Fibroblast of mammary gland (primary cell): Measurements from ENCODE around the gene GPATCH3.

Experiments used
- DNase-seq: peaks from one replicate; pipeline ENCODE4 v3.0.0-alpha.2; 2010; ENCODE audit warnings: low read depth
- H3K4me3 ChIP-seq: 2 replicates; pipeline ENCODE4 v1.5.1; 2011; ENCODE audit warnings: low read depth, mild to moderate bottlenecking, low read length, moderate library complexity; ENCODE audit not compliant: control insufficient read depth
- TF ChIP-seq, protein P1 (sequence below): conservative IDR thresholded peaks from 2 replicates; pipeline ENCODE4 v1.5.1; 2011; ENCODE audit warnings: low read depth, low read length, inconsistent platforms; ENCODE audit not compliant: control insufficient read depth, insufficient read depth

The GPATCH3 gene

DNA sequence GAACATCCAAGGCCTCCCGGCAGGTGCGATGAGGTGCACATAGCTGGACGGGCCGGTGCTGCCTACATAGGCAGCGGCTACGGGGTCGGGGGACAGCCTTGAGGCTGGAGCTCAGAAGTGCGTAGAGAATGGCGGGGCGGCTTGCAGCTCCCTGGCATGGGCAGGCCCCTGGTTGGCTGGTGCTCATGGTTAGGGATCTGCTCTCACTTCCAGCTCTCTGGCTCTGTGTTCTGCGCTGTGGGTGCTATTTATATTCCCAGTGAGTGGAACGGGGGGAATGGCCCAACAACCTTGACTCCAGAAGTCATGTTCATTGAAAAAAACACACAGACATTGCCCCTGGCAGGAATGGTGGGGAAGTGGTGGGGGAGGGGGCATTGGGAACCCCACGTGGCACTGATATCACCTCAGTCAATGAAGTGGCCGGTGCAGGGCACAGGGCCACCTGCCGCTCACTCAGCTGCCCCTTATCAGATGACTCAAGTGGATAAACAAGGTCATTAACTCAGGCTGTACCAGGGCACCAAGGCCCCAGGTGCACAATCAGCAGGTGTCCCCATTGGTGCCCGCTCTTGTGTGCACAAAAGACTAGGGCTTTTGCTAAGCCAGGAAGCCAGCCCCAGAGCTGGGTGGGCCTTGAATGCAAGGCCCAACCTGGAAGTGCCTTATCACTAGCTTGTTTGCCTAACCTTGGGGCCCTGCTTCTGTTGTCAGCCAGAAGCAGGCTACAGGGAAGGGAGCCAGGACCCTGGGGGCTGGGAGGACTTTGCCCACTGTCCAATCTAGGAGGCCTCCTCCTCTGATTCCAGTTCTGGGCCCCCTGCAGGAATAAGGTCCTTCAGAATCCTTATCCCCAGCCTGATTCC, 13.7 kb upstream of the GPATCH3 start, which contains the start of gene NR0B2:
TSS of gene NR0B2 (minus strand) at position 222 of the 866 bp plus-strand sequence. CDS start at position 187, 35 bp downstream.
- H3K4me3 ChIP-seq, result no peak within 1 kb of the TSS
- DNase-seq, result no peak
- TF ChIP-seq, protein P1, sequence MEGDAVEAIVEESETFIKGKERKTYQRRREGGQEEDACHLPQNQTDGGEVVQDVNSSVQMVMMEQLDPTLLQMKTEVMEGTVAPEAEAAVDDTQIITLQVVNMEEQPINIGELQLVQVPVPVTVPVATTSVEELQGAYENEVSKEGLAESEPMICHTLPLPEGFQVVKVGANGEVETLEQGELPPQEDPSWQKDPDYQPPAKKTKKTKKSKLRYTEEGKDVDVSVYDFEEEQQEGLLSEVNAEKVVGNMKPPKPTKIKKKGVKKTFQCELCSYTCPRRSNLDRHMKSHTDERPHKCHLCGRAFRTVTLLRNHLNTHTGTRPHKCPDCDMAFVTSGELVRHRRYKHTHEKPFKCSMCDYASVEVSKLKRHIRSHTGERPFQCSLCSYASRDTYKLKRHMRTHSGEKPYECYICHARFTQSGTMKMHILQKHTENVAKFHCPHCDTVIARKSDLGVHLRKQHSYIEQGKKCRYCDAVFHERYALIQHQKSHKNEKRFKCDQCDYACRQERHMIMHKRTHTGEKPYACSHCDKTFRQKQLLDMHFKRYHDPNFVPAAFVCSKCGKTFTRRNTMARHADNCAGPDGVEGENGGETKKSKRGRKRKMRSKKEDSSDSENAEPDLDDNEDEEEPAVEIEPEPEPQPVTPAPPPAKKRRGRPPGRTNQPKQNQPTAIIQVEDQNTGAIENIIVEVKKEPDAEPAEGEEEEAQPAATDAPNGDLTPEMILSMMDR, result no peak

DNA sequence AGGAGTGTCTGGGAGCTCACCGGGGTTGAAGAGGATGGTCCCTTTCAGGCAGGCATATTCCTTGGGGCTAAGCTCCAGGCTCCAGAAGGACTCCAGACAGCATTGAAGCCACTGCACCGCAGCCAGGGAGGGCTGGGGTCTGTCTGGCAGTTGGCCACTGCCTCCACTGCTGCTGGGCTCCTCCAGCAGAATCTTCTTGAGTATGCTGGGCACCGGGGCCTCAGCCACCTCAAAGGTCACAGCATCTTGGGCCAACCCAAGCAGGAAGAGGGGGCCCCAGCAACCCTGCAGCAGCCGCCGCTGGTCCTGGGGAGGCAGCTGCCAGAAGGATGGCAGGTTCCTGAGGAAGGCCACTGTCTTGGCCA, 13.1 kb upstream of the GPATCH3 start:
- no peak overlapping the region for H3K4me3 ChIP-seq
- TF ChIP-seq, protein P1, result no peak
- no peak for DNase-seq

- H3K4me3 ChIP-seq, result no peak overlapping the region
- DNase-seq, result no peak
- TF ChIP-seq, protein P1, result no peak
Observed at GRCh38 chr1:26912147-26912490, 11.9 kb upstream of the GPATCH3 start.

DNA sequence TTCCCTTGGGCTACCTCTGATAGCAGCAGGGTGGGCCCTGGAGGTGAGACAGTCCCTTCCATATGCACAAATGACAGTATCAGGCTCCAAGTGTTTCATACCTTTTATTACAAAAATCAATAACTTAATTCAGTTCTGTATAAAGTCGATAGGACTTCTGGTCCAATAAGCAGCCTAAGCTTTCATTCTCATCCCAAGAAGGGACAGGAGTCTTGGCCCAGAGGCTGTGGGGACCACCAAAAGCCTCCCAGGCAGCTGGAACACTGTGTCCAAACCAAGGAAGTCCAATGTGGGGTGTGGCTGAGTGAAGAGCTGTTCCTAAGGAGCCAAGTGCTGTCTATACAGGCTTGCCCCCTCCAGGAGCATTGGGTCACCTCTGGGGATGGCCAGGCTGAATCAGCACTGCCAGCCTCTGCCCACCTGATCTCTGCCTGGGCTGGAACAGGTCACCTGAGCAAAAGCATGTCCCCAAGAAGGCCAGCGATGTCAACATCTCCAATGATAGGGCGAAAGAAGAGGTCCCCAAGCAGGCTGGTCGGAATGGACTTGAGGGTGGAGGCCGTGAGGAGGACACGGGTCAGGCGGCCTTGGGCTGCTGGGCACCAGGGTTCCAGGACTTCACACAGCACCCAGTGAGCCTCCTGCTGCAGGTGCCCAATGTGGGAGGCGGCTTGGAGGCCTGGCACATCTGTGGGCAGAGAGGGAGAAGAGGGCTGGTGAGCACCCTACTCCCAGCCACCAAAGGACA, 11.3 kb upstream of the GPATCH3 start:
- H3K4me3 ChIP-seq, result no peak overlapping the region
- TF ChIP-seq, protein P1, result no peak
- no peak for DNase-seq

GRCh38 chr1:26910343-26911160, 10.3 kb upstream of the GPATCH3 start:
- no peak for DNase-seq
- TF ChIP-seq, protein P1, result no peak
- no peak overlapping the region for H3K4me3 ChIP-seq

DNA sequence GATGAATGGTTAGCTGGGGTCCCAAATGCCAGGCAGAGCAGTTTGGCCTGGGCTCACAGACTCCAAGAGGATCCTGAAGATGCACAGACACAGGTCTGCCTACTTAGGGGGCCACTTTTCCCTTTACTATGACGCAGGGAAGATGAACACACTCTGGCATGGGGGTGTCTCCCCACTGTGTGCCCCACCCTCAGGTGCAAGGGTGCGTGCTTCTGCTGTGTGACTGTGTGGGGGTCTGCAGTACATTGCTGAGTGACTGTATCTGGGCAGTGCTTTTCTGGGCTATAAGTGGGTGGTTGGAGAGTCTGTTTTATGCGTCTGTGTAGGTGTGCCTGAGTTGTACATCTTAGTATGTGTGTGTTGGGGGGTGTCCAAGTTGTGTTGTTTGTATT, 9.7 kb upstream of the GPATCH3 start:
- no peak for DNase-seq
- H3K4me3 ChIP-seq, result no peak overlapping the region
- TF ChIP-seq, protein P1, result no peak
